OCI-LY7 (cell line): ENCODE results near the gene SEMA5A. TPM values are rescaled to one million over a fixed set of nuclear protein-coding genes. Genes with fewer than 3 reads are reported as not detected.

Experiments used
- BruUV-seq: library from RNA; stranded (reverse); fragments of 400-500 nt; replicated peaks from 2 replicates; lab custom pipeline; 2021; lab: Mats Ljungman, UMichigan
- CTCF ChIA-PET: fragments of 300-600 bp; sonication (Branson Sonifier 250); formaldehyde crosslinking; loops from one replicate; lab custom pipeline; 2022; ENCODE audit warnings: antibody characterized with exemption; ENCODE audit not compliant: unreplicated experiment; lab: Charles Lee
- POLR2A ChIA-PET: fragments of 300-600 bp; sonication (Branson Sonifier 250); formaldehyde crosslinking; loops from one replicate; lab custom pipeline; 2022; ENCODE audit warnings: antibody characterized with exemption; lab: Charles Lee
- DNase-seq: peaks from one replicate; pipeline ENCODE4 v3.0.0-alpha.2; 2015; ENCODE audit warnings: low spot score
- H2AFZ ChIP-seq: fragments of 200-600 bp; sonication (generic), shearing (Covaris generic); 2 replicates; pipeline ENCODE4 v1.6.1; 2014; ENCODE audit warnings: mild to moderate bottlenecking, antibody characterized with exemption, low read length, moderate library complexity
- H3K27ac ChIP-seq: fragments of 200-600 bp; sonication (generic); 2 replicates; pipeline ENCODE4 v1.5.1; 2014; ENCODE audit warnings: mixed run types, low read depth, mild to moderate bottlenecking, moderate library complexity, low read length, inconsistent platforms; ENCODE audit not compliant: poor library complexity, severe bottlenecking
- H3K36me3 ChIP-seq: fragments of 200-600 bp; sonication (generic); 2 replicates; pipeline ENCODE4 v1.6.1; 2014; ENCODE audit warnings: mild to moderate bottlenecking, antibody characterized with exemption, low read length, moderate library complexity, mixed read lengths; ENCODE audit not compliant: insufficient read depth
- H3K4me1 ChIP-seq: fragments of 200-600 bp; sonication (generic); 2 replicates; pipeline ENCODE4 v1.5.1; 2014; ENCODE audit warnings: mild to moderate bottlenecking, low read length; ENCODE audit not compliant: insufficient read depth, poor library complexity, severe bottlenecking
- H3K4me2 ChIP-seq: fragments of 200-600 bp; sonication (generic); 2 replicates; pipeline ENCODE4 v1.6.1; 2014; ENCODE audit warnings: mild to moderate bottlenecking, low read length
- H3K4me3 ChIP-seq: fragments of 200-600 bp; sonication (generic); 2 replicates; pipeline ENCODE4 v1.5.1; 2014; ENCODE audit warnings: mild to moderate bottlenecking, low read depth, low read length; ENCODE audit not compliant: poor library complexity, severe bottlenecking
- H3K79me2 ChIP-seq: fragments of 200-600 bp; sonication (generic); 2 replicates; pipeline ENCODE4 v1.6.1; 2016; ENCODE audit warnings: low read depth, mild to moderate bottlenecking, low read length, moderate library complexity, mixed read lengths; ENCODE audit not compliant: insufficient read depth
- H3K9me2 ChIP-seq: fragments of 200-600 bp; sonication (generic); 2 replicates; pipeline ENCODE4 v1.6.1; 2016; ENCODE audit warnings: mild to moderate bottlenecking, low read length, mixed read lengths; ENCODE audit not compliant: insufficient read depth
- H3K9me3 ChIP-seq: fragments of 200-600 bp; sonication (generic); 2 replicates; pipeline ENCODE4 v1.6.1; 2014; ENCODE audit warnings: mild to moderate bottlenecking, mixed run types, low read length, mixed read lengths
- H4K20me1 ChIP-seq: fragments of 200-600 bp; sonication (generic); 2 replicates; pipeline ENCODE4 v1.6.1; 2014; ENCODE audit warnings: mild to moderate bottlenecking, antibody characterized with exemption, low read length, moderate library complexity, mixed read lengths; ENCODE audit not compliant: insufficient read depth
- CTCF ChIP-seq: fragments of 200-600 bp; sonication (generic); conservative IDR thresholded peaks from 2 replicates; pipeline ENCODE4 v1.5.1; 2014; ENCODE audit warnings: mild to moderate bottlenecking, antibody characterized with exemption, low read length, moderate library complexity, mixed read lengths
- EZH2phosphoT487 ChIP-seq: fragments of 200-600 bp; sonication (generic); IDR thresholded peaks from 2 replicates; pipeline ENCODE4 v1.6.1; 2018; ENCODE audit warnings: low read depth, borderline replicate concordance, mild to moderate bottlenecking, mixed run types, antibody characterized with exemption, low read length, moderate library complexity, mixed read lengths
- intact Hi-C: fragments of 100-400 bp; cut with micrococcal nuclease; formaldehyde crosslinking; loops from one replicate; pipeline ENCODE4 v1.10.0; 2022; ENCODE audit not compliant: unreplicated experiment
- total RNA-seq, 2 experiments: library from RNA; depleted of rRNA in 1 of 2; stranded (reverse); fragments of >200 nt in 1 of 2; shearing (Covaris generic) in 1 of 2; gene quantifications; 2 replicates each; pipeline ENCODE4 v1.2.3, GENCODE V29; 2014 to 2022

SEMA5A gene
- total RNA-seq, 2 experiments from 2014 or later: not detected

DNA sequence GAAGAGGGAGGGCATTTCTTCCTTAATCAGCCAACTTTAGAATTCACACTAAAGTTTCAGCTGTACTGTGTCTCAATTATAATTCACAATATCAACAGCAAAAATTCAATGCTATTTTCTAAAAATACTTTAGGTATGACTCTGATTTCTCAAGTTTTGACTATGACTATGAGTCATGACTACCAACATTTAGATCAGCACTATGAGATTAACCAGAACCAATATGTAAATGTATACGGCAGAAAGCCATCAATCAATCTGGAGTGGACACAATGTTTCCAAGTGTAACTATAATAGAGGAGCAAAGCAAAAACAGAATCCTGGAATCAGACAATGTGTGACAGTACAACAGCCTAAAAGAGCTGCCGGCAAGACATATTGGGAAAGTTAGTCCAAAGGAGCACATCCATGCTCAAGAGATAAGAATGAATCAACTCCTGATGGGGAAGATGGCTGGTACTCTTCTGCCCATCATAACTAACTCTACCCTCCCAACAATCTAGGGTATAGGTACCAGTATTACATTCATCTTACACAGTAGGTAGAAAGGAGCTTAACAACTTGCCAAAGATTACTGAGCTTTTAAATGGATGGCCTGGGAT, 294.4 kb downstream of the SEMA5A start:
- ChIA-PET POLR2A (interaction anchor here (0.6 kb wide), 2 partner anchors 228 to 895 kb away, joined by 3 read pairs; no protein-coding TSS in a partner anchor), CTCF (interaction anchor here (0.5 kb wide), 1 partner anchor 397 kb away, joined by 3 read pairs; no protein-coding TSS in a partner anchor)
- Histone ChIP-seq H3K27ac (no peak overlapping the region), H3K4me1 (no peaks in the 10 kb centered on the region), H3K79me2 (no peaks in the 10 kb centered on the region), H3K9me2 (no peaks in the 10 kb centered on the region), H3K36me3 (no peaks in the 10 kb centered on the region), H3K9me3 (no peaks in the 10 kb centered on the region), H2AFZ (no peak overlapping the region), H4K20me1 (no peaks in the 10 kb centered on the region), H3K4me3 (no peak overlapping the region), H3K4me2 (no peak overlapping the region)
- TF ChIP-seq CTCF (no peak), EZH2phosphoT487 (no peak)
- DNase-seq: no peak
- intact Hi-C loops: no loop called here
- BruUV-seq: no TSS peak

GRCh38 chr5:9249231-9249630, 296.6 kb downstream of the SEMA5A start:
- BruUV-seq: no TSS peak
- no peaks in the 10 kb centered on the region for H3K4me1 ChIP-seq
- no peak overlapping the region for H3K4me3 ChIP-seq
- TF ChIP-seq CTCF: no peak
- no peak for TF ChIP-seq EZH2phosphoT487
- H3K9me3 ChIP-seq: no peaks in the 10 kb centered on the region
- no peak overlapping the region for H3K27ac ChIP-seq
- POLR2A ChIA-PET: interaction anchor here (0.6 to 0.7 kb wide), 2 partner anchors 101 to 173 kb away, joined by 3 read pairs; no protein-coding TSS in a partner anchor
- CTCF ChIA-PET: no interaction called here
- H3K4me2 ChIP-seq: no peak overlapping the region
- no peaks in the 10 kb centered on the region for H3K9me2 ChIP-seq
- no peak overlapping the region for H2AFZ ChIP-seq
- no peak for DNase-seq
- H3K79me2 ChIP-seq: no peaks in the 10 kb centered on the region
- H4K20me1 ChIP-seq: no peaks in the 10 kb centered on the region
- intact Hi-C loops: no loop called here
- no peaks in the 10 kb centered on the region for H3K36me3 ChIP-seq

GRCh38 chr5:9245071-9245470, 300.8 kb downstream of the SEMA5A start:
- Histone ChIP-seq H3K9me3 (no peaks in the 10 kb centered on the region), H4K20me1 (no peaks in the 10 kb centered on the region), H3K27ac (no peak overlapping the region), H2AFZ (no peak overlapping the region), H3K4me1 (no peaks in the 10 kb centered on the region), H3K36me3 (no peaks in the 10 kb centered on the region), H3K4me2 (no peak overlapping the region), H3K79me2 (no peaks in the 10 kb centered on the region), H3K9me2 (no peaks in the 10 kb centered on the region), H3K4me3 (no peak overlapping the region)
- no peak for DNase-seq
- POLR2A ChIA-PET: no interaction called here
- no TSS peak for BruUV-seq
- intact Hi-C loops: no loop called here
- TF ChIP-seq CTCF (no peak), EZH2phosphoT487 (no peak)
- CTCF ChIA-PET: no interaction called here
